ENCODE results near the gene WWTR1. TPM values are rescaled to one million over a fixed set of nuclear protein-coding genes. Genes with fewer than 3 reads are reported as not detected.
A peak's percentile ranks its signal among the peaks of the same experiment; 100 is the strongest.

Gene WWTR1
- total RNA-seq, 1 donor from 2014 or later, result 15.0 TPM

DNA sequence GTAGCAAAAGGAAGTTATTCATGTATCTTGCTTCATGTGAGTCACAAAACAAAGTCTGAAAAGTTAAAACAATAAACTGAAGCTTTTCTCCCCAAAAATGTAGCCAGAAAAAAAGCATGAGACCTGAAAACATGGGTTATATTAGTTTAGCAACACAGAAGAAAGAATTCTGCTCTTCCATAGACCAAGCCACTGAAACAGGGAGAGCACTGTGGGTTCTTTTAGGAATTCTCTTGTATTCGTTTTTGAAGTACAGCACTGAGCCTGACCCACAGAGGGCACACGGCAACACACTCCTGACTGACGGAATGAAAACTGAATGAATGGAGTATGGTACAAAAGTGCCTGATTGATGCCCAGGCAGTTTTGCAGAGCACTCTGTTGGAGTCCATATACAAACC, 116.7 kb downstream of the WWTR1 start:
- H3K4me1 Mint-ChIP-seq (ENCODE audit: low read depth), result peaks cover 34% of the 10 kb centered on the region
- no peaks in the 10 kb centered on the region for H3K27me3 Mint-ChIP-seq
- H3K4me3 Mint-ChIP-seq (ENCODE audit: low read depth), result no peak overlapping the region
- no peaks in the 10 kb centered on the region for H3K9me3 Mint-ChIP-seq (ENCODE audit: low read depth)
- no peak overlapping the region for H3K27ac Mint-ChIP-seq
- no peak for DNase-seq (ENCODE audit: low spot score, unreplicated experiment)
- TF ChIP-seq, protein P1, sequence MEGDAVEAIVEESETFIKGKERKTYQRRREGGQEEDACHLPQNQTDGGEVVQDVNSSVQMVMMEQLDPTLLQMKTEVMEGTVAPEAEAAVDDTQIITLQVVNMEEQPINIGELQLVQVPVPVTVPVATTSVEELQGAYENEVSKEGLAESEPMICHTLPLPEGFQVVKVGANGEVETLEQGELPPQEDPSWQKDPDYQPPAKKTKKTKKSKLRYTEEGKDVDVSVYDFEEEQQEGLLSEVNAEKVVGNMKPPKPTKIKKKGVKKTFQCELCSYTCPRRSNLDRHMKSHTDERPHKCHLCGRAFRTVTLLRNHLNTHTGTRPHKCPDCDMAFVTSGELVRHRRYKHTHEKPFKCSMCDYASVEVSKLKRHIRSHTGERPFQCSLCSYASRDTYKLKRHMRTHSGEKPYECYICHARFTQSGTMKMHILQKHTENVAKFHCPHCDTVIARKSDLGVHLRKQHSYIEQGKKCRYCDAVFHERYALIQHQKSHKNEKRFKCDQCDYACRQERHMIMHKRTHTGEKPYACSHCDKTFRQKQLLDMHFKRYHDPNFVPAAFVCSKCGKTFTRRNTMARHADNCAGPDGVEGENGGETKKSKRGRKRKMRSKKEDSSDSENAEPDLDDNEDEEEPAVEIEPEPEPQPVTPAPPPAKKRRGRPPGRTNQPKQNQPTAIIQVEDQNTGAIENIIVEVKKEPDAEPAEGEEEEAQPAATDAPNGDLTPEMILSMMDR (IDR thresholded peaks at IDR 0.05; ENCODE audit: unreplicated experiment), result no peak
- H3K36me3 Mint-ChIP-seq (ENCODE audit: insufficient read depth), result peaks cover 4% of the 10 kb centered on the region

DNA sequence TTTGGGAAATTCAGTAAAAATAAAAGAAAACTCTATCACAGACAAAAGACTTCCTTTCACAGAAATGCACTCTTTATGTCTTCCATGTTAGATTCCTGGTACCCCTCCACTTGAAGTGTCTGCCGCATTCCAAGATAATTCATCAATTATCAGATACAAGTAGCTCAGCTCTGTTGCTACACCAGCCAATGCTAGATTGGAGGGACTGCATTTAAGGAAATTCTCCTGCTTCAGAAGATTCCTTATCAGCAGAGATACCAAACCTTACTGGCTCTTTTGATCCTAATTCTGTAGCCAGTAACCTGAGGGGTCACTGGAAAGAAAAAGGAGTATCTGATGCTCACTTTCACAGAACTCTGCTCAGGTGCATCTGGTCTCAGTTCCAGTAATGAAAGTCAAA, 119.5 kb downstream of the WWTR1 start:
- H3K36me3 Mint-ChIP-seq (ENCODE audit: insufficient read depth), result peaks cover 4% of the 10 kb centered on the region
- peaks cover 53% of the 10 kb centered on the region for H3K4me1 Mint-ChIP-seq (ENCODE audit: low read depth)
- no peaks in the 10 kb centered on the region for H3K27me3 Mint-ChIP-seq
- H3K27ac Mint-ChIP-seq, result no peak overlapping the region
- TF ChIP-seq, protein P1 (IDR thresholded peaks at IDR 0.05; ENCODE audit: unreplicated experiment), result no peak
- H3K4me3 Mint-ChIP-seq (ENCODE audit: low read depth), result no peak overlapping the region
- no peaks in the 10 kb centered on the region for H3K9me3 Mint-ChIP-seq (ENCODE audit: low read depth)
- DNase-seq (ENCODE audit: low spot score, unreplicated experiment), result no peak

DNA sequence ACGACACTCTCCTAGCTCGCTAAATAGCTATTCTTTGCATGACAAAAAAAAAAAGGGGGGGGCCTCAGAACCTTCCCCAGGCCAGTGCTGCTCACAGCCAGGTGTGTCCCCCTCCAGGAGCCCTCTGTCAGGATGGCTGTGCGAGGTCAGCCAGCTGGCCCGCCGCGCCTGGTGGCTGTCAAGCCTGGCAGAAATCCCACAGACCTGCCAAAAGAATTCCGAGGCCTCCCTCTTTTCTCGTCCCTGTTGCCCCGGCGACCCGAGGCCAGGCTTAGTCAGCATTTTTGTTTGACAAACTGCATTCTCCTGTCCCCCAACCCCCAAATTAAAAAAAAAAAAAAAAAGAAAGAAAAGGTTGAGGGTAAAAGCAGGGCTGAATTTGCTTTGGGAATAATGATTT, 121.4 kb downstream of the WWTR1 start:
- TF ChIP-seq, protein P1 (IDR thresholded peaks at IDR 0.05; ENCODE audit: unreplicated experiment), result no peak
- Mint-ChIP-seq H3K36me3 (ENCODE audit: insufficient read depth) (no peaks in the 10 kb centered on the region), H3K27ac (peak overlapping the region; percentile 77), H3K9me3 (ENCODE audit: low read depth) (no peaks in the 10 kb centered on the region), H3K4me1 (ENCODE audit: low read depth) (peaks cover 41% of the 10 kb centered on the region), H3K4me3 (ENCODE audit: low read depth) (peak overlapping the region; percentile 12), H3K27me3 (no peaks in the 10 kb centered on the region)
- peak; percentile 17 for DNase-seq (ENCODE audit: low spot score, unreplicated experiment)

DNA sequence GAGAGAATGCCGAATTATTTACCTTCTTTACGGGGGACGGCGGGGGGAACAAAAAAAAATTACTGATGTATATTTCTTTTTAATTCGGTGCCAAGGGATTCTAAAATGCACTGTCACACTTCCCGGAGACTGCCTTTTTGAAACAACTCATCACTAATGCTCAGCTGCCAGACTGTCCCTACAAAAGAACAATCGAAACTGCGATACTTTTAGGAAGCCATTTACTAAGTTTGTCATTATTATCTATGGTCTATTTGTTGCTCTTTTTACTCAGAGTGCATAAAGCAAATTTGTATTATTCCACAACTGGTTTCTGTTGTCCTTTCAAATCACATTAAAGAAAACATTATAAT, 122.5 kb downstream of the WWTR1 start:
- no peaks in the 10 kb centered on the region for H3K36me3 Mint-ChIP-seq (ENCODE audit: insufficient read depth)
- DNase-seq (ENCODE audit: low spot score, unreplicated experiment), result no peak
- peak overlapping the region; percentile 75 for H3K27ac Mint-ChIP-seq
- H3K9me3 Mint-ChIP-seq (ENCODE audit: low read depth), result no peaks in the 10 kb centered on the region
- H3K4me3 Mint-ChIP-seq (ENCODE audit: low read depth), result no peak overlapping the region
- peaks cover 39% of the 10 kb centered on the region for H3K4me1 Mint-ChIP-seq (ENCODE audit: low read depth)
- H3K27me3 Mint-ChIP-seq, result no peaks in the 10 kb centered on the region
- TF ChIP-seq, protein P1 (IDR thresholded peaks at IDR 0.05; ENCODE audit: unreplicated experiment), result no peak

DNA sequence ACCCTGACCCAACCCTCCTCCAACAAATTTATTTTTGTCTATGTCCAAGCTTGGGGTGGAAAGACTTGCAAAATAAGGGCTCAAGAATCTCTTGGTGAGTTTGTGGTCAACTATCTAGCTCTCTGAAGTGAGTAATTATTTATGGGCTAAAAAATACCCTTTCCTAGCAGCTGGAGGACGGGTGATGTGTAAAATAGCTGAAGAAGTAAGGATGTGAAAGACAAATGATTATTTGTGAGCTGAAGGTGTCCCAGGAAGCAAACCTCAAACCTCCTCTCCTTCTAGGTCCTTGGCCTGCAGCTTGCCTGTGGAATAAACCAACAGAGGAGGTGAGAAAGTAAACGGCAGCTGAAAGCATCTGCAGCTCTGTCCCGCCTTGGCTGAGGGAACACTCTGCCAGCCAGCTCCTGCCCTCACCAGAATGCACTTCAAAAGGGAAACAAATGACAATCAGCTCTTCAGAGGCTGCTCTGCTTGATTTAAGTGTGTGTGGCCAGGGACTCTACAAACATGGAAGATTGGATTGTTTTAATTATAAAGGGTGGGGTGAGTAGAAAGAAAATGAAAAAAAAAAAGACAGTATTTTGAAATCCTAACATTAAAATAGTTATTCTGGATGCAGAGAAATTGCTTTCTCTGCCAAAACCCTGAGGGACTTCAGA, 123.0 kb downstream of the WWTR1 start:
- Mint-ChIP-seq H3K27ac (peak overlapping the region; percentile 0), H3K36me3 (ENCODE audit: insufficient read depth) (no peaks in the 10 kb centered on the region), H3K4me3 (ENCODE audit: low read depth) (no peak overlapping the region), H3K27me3 (no peaks in the 10 kb centered on the region), H3K9me3 (ENCODE audit: low read depth) (no peaks in the 10 kb centered on the region), H3K4me1 (ENCODE audit: low read depth) (peaks cover 35% of the 10 kb centered on the region)
- TF ChIP-seq, protein P1 (IDR thresholded peaks at IDR 0.05; ENCODE audit: unreplicated experiment), result no peak
- DNase-seq (ENCODE audit: low spot score, unreplicated experiment), result no peak

All from progenitor cell of endocrine pancreas (in vitro differentiated cells).